DOHH2 (cell line): ENCODE data around the gene RAB8A.

Source experiments
- H3F3A ChIP-seq: fragments of 200-600 bp; sonication (generic), shearing (Covaris generic); 2 replicates; pipeline ENCODE4 v1.6.0; 2016; ENCODE audit warnings: antibody characterized with exemption, mild to moderate bottlenecking; ENCODE audit not compliant: control insufficient read depth, insufficient read depth
- H3K27ac ChIP-seq: fragments of 200-600 bp; sonication (generic); 2 replicates; pipeline ENCODE4 v1.5.1; 2014; ENCODE audit warnings: low read depth, mild to moderate bottlenecking, low read length, moderate library complexity
- H3K27me3 ChIP-seq: fragments of 200-600 bp; sonication (generic); 2 replicates; pipeline ENCODE4 v1.6.1; 2014; ENCODE audit warnings: mild to moderate bottlenecking, low read length, mixed read lengths; ENCODE audit not compliant: control insufficient read depth
- H3K36me3 ChIP-seq: fragments of 200-600 bp; sonication (generic); 2 replicates; pipeline ENCODE4 v1.6.1; 2014; ENCODE audit warnings: mild to moderate bottlenecking, low read length, moderate library complexity, mixed read lengths; ENCODE audit not compliant: control insufficient read depth
- H3K4me1 ChIP-seq: fragments of 200-600 bp; sonication (generic); 2 replicates; pipeline ENCODE4 v1.6.1; 2014; ENCODE audit warnings: mild to moderate bottlenecking, low read length, mixed read lengths; ENCODE audit not compliant: control insufficient read depth
- H3K4me2 ChIP-seq: fragments of 200-600 bp; sonication (generic); 2 replicates; pipeline ENCODE4 v1.6.0; 2014; ENCODE audit warnings: mild to moderate bottlenecking, low read length, moderate library complexity
- H3K4me3 ChIP-seq: fragments of 200-600 bp; sonication (generic); 2 replicates; pipeline ENCODE4 v1.5.1; 2014; ENCODE audit warnings: mild to moderate bottlenecking, low read length, mixed read lengths
- H3K79me2 ChIP-seq: fragments of 200-600 bp; sonication (generic); 2 replicates; pipeline ENCODE4 v1.6.1; 2014; ENCODE audit warnings: mild to moderate bottlenecking, low read length, mixed read lengths; ENCODE audit not compliant: control insufficient read depth
- H3K9me2 ChIP-seq: fragments of 200-600 bp; sonication (generic); replicated peaks from 2 replicates; pipeline ENCODE4 v1.6.1; 2014; ENCODE audit warnings: mild to moderate bottlenecking, low read length, mixed read lengths; ENCODE audit not compliant: control insufficient read depth
- H3K9me3 ChIP-seq: fragments of 200-600 bp; sonication (generic); 2 replicates; pipeline ENCODE4 v1.6.1; 2014; ENCODE audit warnings: antibody characterized with exemption, low read length, mixed read lengths; ENCODE audit not compliant: control insufficient read depth, insufficient read depth
- H4K20me1 ChIP-seq: fragments of 200-600 bp; sonication (generic); 2 replicates; pipeline ENCODE4 v1.6.0; 2014; ENCODE audit warnings: low read depth, mild to moderate bottlenecking, antibody characterized with exemption, low read length, moderate library complexity; ENCODE audit not compliant: control insufficient read depth, insufficient read depth
- CTCF ChIP-seq: fragments of 200-600 bp; sonication (generic); IDR thresholded peaks from one replicate; pipeline ENCODE4 v1.5.1; 2014; ENCODE audit warnings: antibody characterized with exemption, mild to moderate bottlenecking, low read depth, low read length; ENCODE audit not compliant: poor library complexity, severe bottlenecking
- EZH2phosphoT487 ChIP-seq: fragments of 200-600 bp; sonication (generic); IDR thresholded peaks from 2 replicates; pipeline ENCODE4 v1.6.1; 2017; ENCODE audit warnings: borderline replicate concordance, mild to moderate bottlenecking, antibody characterized with exemption, low read length, moderate library complexity, mixed read lengths

RAB8A gene

GRCh38 chr19:16113727-16114126, 2.0 kb downstream of the RAB8A start:
- H3K9me3 ChIP-seq: no peaks in the 10 kb centered on the region
- peaks cover 52% of the 10 kb centered on the region for H3K36me3 ChIP-seq
- no peaks in the 10 kb centered on the region for H3K9me2 ChIP-seq
- H3K27me3 ChIP-seq: no peaks in the 10 kb centered on the region
- H3K4me3 ChIP-seq: peak overlapping the region; percentile 34
- H3F3A ChIP-seq: peaks cover 14% of the 10 kb centered on the region
- peak overlapping the region; percentile 55 for H3K4me2 ChIP-seq
- peaks cover 66% of the 10 kb centered on the region for H3K79me2 ChIP-seq
- TF ChIP-seq EZH2phosphoT487: no peak
- no peak for TF ChIP-seq CTCF
- no peak overlapping the region for H3K27ac ChIP-seq
- H3K4me1 ChIP-seq: peaks cover 68% of the 10 kb centered on the region
- peaks cover 7% of the 10 kb centered on the region for H4K20me1 ChIP-seq

- Histone ChIP-seq H3K9me2 (no peaks in the 10 kb centered on the region), H3K4me2 (peak overlapping the region; percentile 89), H3K79me2 (peaks cover 82% of the 10 kb centered on the region), H4K20me1 (peaks cover 7% of the 10 kb centered on the region), H3K27me3 (no peaks in the 10 kb centered on the region), H3K36me3 (peaks cover 69% of the 10 kb centered on the region), H3K4me3 (no peak overlapping the region), H3F3A (peaks cover 17% of the 10 kb centered on the region), H3K9me3 (no peaks in the 10 kb centered on the region), H3K4me1 (peaks cover 84% of the 10 kb centered on the region), H3K27ac (0 out of 2 replicates have a peak overlapping the region, but pooled peaks have one; percentile 4)
- no peak for TF ChIP-seq EZH2phosphoT487
- TF ChIP-seq CTCF: no peak
Measured at GRCh38 chr19:16115301-16116039, 3.8 kb downstream of the RAB8A start.

- peaks cover 75% of the 10 kb centered on the region for H3K36me3 ChIP-seq
- H3K79me2 ChIP-seq: peaks cover 86% of the 10 kb centered on the region
- H3K27me3 ChIP-seq: no peaks in the 10 kb centered on the region
- peaks cover 17% of the 10 kb centered on the region for H3F3A ChIP-seq
- no peaks in the 10 kb centered on the region for H3K9me3 ChIP-seq
- H3K4me1 ChIP-seq: peaks cover 78% of the 10 kb centered on the region
- H3K27ac ChIP-seq: no peak overlapping the region
- H4K20me1 ChIP-seq: peaks cover 7% of the 10 kb centered on the region
- TF ChIP-seq EZH2phosphoT487 (no peak), CTCF (no peak)
- no peaks in the 10 kb centered on the region for H3K9me2 ChIP-seq
- H3K4me2 ChIP-seq: peak overlapping the region; percentile 89
- peak overlapping the region; percentile 68 for H3K4me3 ChIP-seq
Measured at GRCh38 chr19:16116067-16116466, 4.4 kb downstream of the RAB8A start.
